Right forelimb (tissue), 1 donor: Measurements from ENCODE around the gene MICALL2.
A peak's percentile ranks its signal among the peaks of the same experiment; 100 is the strongest.

Experiments
- DNase-seq: peaks from one replicate; pipeline ENCODE4 v3.0.0-alpha.2; 2018

Gene MICALL2

DNA sequence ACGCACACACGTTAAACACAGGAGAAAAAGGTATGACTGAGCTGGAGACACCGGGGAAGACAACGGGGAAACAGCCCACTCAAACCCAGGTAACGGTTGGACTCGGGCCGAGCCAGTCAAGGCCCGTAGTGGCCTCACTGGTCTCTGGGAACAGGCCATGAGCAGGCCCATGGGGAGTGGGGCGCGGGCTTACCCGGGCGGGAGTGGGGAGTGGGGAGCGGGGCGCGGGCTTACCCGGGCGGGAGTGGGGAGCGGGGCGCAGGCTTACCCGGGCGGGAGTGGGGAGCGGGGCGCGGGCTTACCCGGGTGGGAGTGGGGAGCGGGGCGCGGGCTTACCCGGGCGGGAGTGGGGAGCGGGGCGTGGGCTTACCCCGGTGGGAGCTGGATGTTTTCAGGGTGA lies 33.4 kb upstream of the MICALL2 start:
- DNase-seq: no peak

DNA sequence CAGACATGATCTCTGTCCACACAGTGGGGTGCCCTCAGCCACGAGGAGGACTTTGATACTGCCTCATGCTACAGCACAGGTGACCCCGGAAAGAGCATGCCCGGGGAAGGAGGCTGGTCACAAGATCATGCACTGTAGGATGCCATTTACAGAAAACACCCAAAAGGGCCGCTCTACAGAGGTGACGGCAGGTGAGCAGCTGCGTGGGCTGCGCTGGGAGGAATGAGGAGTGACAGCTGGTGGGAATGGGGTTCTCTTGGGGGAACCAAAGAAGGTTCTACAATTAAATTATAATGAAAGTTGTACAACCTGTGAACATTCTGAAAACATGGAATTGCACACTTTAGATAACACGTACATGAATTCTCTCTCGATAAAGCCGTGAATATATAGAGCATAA lies 33.0 kb upstream of the MICALL2 start:
- no peak for DNase-seq

DNA sequence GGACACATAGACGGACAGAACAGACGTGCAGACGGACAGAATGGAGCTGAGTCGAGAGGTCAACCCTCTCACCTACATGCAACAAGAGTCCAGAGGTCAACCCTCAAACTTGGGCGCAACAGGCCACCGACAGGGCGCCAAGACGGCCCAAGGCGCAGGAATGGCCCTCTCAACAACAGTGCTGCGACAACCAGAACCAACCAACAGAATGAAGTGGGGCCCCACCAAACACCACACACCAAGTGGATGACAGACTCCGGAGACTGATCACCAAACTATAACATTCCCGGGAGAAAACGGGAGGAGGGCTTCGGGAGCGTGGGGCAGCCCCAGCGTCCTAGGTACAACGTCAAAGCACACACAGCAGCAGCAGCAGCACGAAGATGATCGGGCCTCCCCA lies 31.6 kb upstream of the MICALL2 start:
- no peak for DNase-seq

DNA sequence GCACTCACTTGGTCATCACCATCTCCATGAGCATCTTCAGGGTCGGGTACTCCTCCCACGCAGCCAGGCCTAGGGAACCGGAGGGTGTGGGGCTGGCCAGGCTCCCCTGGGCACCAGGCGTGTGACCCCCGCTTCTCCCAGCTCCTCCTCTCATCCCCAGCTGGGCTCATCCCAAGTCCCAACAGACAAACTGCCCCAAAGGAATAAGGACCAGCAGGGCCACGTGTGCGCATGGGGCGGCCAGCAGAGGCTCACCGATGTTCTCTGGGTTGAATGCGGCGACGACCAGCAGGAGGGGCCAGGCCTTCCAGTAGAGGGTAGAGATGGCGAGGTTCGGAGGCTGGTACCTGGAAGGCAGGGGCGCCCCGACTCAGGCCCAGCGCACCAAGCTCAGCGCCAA lies 30.1 kb upstream of the MICALL2 start:
- DNase-seq: no peak

DNA sequence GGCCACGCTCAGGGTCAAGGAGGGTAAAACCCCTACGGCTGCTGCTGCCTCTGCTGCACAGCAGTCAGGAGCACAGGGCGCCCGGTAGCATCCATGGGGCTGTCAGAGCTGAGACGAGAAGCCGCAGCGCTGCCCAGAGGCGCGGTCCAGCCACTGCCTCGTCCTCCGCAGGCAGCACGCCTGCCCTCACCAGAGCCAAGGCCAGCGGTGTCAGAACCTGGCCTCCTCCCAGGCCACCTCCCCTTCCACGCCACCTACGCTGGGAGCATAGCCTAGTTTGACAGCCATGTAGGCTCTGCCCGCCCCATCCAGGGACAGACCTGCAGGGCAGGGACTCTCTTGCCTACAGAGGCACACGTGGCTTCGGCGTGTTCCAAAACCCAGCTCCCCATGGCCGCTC lies 28.7 kb upstream of the MICALL2 start:
- no peak for DNase-seq

DNA sequence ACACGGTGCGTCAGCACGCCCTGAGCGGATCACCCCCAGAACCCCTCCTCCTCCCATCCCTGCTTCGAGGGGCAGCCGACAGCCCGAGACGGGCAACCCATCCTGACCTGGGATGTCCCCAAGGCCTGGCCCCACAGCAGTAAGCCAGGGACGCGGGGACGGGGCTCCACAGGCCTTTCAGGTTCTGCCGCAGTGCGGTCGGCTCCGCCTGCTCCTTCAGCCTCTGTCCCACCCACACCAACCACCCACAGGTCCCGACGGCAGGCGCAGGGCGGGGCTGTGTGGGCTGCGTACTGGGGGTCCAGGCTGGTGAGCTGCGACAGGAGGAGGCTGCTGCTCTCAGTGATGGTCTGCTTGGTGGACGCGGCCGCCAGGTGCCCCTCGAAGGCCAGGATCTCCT lies 28.2 kb upstream of the MICALL2 start:
- no peak for DNase-seq

DNA sequence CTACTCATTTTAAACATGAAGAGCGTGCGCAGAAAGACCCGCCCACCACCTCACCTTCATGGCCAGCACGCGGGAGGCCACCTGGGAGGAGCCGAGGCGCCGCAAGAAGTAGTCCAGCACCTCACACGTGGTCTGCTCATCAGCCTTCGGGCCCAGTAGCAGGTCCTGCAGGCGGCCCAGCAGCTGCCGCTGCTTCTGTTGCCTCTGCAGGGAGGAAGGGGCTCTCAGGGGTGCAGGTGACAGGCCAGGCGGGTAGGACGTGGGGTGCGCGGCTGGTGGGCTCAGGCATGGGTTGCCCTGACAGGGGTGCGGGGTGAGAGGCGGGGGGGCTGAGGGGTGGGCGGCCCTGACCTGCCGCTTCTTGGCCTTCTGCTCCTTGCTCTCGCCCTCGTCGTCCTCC lies 27.3 kb upstream of the MICALL2 start:
- no peak for DNase-seq

DNA sequence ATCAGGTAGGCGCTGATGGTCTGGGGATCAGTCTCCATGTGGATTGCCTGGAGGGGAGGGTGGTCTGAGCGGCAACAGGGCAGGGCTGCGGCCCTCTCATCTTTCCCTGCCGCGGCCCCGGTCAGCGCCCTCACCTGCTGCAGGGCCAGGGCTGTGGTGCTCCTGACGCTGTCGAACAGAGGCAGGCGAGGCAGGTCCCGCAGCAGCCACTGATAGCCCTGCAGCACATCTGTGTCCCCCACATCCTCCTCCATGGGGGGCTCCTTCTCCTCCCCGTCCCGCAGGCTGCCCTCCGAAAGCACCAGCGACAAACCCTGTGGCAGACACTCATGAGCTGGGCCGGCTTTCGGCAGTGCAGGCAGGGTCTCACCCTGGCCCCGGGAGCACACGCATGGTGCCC lies 25.9 kb upstream of the MICALL2 start:
- DNase-seq: no peak

DNA sequence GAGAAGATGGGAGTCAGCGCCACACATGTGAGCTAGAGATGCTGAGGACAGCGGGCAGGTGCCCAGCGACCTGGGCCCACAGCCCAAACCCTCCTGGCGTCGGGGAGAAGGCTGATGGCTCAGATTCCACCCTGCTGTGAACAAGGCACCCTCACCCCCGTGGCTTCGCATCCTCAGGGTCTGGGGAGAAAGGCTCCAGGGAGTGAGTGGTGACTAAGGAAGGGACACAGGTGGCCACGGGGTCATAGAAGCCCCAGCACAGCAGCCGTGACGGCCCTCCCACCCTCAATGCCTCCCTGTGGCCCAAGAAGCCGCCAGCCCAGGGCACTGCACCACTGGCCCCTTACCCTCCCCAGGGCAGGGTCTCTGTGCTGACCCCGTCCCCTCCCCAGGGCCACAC lies 25.3 kb upstream of the MICALL2 start:
- no peak for DNase-seq

DNA sequence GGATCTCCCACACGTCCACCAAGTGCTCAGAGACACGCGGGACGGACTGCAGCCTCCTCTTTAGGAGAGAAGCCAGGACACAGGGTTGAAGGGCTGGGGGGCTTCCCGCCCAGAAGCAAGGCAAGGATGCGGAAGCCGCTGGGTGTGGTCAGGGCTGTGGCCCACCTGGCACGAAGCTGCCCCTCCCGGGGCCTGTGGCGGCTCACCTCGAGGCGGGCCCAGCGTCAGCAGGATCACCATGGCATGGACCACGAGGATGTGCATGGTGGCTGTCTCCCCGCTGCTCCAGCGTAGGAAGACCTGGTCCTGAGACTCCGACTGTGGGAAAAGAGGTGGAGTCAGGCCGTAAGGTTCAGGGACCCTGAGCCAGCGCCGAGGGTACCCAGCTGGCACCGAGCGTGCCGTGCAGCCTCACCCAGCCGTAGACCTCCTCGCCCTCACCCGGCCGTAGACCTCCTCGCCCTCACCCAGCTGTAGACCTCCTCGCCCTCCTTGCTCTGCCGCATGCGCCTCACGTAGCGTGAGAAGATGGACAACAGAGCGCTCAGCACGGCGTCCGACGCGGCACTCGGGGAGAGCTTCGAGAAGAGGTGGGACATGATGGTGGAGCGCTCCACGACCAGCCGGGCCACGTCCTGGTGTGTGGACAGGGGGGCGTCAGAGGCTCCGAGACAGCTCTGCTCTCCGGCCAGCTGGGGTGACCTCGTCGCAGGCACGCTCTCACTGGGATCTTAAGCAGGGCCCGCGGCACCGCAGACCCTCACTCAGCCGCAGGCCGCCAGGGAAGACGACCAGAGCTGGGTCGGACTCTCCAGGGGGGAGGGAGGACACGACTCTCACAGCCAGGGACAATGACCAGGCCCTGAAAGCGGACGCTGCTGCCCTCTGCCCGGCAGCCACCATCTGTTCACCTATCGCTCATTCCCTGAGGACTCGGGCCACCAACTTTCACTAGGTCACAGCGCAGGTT lies 24.6 kb upstream of the MICALL2 start:
- DNase-seq: no peak

DNA sequence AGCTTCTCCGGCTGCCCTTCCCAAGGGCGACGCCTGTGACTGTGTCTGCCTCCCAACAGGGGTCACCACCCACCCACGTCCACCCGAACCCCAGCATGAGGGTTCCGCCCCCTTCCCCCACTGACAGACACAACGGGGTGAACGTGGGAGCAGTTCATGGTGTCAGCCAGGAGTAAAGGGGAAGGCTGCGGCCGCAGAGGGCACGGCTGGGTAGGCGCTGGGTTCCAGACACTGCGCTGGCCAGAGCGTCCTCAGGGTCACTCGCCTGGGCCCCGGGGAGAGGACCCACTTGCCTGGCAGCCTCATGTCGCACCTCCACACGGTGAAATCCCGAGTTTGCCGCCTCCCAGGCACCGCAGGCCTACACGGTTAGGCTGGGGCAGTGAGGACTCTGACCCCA lies 23.8 kb upstream of the MICALL2 start:
- no peak for DNase-seq

DNA sequence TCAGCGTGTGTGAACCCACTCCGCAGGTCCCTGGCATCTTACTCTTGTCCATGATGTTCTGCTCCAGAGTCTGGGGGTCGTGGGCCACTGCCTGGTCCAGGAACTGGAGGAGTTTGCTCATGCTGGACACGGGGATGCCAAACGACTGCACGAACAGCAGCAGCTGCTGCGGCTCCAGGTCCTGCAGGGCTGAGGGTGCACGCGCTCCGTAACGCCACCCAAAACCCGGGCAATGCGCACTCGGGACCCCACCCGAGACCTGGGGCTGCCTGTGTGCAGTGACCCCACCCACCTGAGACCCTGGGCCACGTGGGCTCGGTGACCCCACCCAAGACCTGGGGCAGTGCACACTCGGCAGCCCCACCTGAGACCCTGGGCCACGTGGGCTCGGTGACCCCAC lies 22.0 kb upstream of the MICALL2 start:
- DNase-seq: no peak

DNA sequence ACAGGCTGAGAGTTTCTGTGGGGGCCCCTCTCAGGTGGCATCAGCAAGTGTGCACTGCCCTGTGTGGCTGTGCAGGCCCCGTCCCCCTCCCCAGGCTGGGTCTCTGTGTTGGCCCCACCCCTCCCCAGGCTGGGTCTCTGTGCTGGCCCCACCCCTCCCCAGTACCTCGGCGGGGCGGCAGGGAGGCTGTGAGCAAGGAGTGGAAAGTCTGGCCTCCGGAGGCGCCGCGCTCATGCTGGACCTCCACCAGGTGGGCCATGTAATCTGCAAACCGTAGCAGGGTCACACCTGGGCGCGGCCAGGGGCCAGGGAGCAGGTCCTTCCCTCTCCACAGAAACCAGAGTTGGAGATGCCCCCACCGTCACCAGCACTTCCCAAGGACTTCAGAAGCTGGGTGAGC lies 21.4 kb upstream of the MICALL2 start:
- DNase-seq: no peak

DNA sequence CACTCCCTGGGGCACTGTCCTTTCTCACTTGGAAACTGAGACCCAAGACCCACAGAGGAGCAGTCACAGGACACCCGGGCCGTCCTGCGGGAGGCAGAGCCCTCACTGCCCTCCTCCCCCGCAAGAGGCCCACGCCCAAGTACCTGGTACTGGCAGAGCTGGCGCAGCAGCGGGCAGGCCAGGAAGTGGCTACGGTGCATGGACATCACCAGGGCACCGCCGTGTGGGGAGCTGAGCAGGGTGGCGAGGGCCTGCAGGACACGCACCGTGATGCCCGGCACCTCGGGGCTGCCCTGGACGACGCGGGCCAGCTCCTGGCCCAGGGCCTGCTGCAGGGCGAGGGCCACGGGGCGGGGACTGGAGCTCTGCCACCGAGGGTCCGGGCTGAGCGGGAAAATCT lies 20.0 kb upstream of the MICALL2 start:
- DNase-seq: no peak

DNA sequence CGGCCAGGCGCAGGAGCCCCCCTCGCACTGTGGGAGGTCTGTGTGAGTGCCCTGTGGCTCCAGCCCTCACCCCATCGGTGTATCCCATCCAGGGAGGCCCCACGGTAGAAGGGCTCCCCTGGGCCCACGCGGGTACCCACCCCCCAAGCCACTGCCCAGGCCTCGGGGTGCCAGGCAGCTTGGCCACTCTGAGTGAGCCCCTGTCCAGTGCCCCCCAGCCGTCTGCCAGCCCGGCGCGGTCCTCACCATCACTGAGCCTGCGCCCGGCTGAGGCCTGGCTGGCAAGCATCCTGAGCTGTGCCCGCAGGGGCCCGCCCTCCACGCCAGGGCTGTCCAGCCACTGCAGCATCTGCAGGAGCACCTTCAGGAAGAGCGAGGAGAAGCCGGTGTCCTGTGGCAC lies 19.2 kb upstream of the MICALL2 start:
- DNase-seq: no peak

DNA sequence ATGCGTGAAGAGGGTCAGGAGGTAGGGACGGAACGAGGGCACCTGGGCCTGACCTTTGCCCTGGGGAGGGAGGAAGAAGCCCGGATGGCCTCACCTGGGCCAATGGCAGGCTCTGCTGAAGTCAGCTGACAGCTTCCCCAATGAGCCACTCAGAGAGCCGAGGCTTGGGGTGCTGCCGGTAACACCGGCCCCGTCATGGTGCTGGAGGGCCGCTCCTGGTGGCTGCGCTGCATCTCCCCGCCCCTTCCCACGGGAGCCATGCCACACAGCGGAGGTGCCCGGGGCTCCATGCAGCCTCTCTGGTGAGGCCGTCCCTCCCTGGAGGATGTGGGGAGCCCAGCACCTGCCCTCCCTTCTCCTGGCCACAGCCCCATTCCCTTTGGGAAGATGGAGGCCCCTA lies 17.6 kb upstream of the MICALL2 start:
- no peak for DNase-seq

DNA sequence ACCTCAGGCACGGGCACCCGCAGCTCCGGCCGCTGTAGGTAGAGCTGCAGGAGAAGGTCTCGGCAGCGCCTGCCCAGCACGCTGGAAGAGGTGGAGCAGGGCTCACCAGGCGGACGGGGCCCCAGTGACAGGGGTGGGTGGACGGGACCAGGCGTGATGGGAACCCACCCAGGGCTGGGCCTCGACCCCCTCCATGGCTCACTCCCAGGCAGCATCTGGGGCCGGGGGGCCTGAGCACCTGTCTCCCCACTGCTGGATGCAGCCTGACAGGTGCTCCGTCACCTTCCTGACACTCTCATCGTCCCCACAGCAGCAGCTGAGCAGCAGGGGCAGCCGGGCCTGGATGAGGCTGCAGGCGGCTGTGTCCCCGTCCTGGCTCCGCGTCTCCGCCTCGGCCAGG lies 16.7 kb upstream of the MICALL2 start:
- DNase-seq: no peak

DNA sequence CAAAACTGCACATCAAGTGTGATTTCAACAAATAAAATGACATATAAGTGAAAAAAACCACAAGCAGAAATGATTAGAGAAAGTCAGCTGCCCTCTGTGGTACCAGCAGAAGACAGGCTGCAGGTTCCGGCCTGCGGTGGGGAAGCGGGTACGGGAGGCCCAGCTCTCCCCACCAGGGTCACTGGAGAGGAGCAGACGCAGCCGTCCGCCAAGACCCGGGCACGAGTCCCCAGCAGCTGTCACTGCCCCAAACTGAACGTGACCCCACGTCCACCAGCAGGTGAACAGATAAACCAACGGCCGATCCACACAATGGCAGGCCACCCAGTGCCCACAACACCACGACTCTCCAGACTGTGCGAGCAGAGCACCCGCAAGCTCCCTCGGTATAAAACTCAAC lies 16.1 kb upstream of the MICALL2 start:
- DNase-seq: no peak

DNA sequence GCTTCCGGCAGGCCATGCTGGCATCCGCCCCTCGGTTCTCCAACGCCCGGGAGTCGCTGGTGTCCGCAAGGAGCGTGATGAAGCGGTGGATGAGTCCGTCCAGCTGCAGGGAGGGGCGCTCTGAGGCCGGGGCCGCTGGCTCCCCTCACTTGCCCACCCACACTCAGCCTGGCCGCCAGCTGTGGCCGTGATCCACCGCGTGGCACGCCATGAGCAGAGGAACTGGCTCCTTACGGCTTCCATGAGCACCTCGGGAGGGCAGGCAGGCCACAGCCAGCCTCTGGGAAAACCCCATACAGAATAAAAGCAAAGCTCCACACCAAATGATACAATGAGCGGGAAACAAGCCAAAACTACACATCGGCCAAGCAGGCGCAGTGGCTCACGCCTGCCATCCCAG lies 15.5 kb upstream of the MICALL2 start:
- no peak for DNase-seq

DNA sequence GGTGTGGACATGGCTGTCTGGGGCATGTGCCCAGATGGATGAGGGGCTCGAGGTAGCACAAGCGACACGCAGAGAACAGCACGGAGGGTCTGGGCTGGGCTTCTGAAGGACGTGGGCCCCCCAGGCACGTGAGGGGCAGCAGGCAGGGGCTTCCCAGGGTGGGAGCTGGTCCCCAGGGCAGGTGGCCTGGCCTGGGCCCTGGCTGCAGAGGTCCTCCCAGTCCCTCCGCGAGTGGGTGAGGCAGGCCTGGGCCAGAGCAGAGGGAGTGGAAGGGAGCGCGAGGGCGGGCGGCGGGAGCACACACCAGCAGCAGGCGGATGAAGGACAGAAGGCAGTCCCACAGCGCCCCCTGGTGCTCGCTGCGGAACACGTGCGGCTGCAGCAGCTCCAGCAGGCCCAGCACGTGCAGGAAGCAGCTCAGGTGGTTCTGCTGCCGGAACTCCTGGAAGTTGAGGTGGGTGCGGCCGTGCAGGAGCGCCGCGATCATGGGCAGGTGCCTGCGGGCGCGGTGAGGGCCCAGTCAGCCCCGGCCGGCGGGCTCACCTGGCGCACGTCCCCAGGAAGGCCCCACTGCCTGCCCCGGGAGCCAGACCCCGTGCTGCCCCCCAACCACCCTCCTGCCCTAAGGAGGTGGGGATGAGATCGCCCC lies 14.7 kb upstream of the MICALL2 start:
- DNase-seq: peak; percentile 90

DNA sequence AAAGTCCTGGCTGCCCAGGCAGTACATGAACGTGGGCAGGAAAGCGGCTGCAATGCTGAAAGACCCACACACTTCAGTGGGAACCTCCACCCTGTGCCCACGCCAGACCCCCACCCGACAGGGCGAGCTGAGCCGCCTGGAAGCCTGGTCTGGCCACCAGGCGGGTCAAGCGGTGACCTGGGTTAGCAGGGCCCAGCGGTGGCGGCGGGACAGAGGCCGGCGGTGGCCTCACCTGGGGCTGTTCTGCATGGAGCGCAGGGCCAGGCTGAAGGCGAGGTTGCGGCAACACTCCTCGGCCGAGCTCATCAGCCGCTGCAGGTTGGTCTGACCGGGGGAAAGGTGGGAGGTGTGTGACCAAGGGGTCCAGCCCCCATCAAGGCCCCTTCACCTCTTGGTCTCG lies 11.6 kb upstream of the MICALL2 start:
- DNase-seq: no peak

DNA sequence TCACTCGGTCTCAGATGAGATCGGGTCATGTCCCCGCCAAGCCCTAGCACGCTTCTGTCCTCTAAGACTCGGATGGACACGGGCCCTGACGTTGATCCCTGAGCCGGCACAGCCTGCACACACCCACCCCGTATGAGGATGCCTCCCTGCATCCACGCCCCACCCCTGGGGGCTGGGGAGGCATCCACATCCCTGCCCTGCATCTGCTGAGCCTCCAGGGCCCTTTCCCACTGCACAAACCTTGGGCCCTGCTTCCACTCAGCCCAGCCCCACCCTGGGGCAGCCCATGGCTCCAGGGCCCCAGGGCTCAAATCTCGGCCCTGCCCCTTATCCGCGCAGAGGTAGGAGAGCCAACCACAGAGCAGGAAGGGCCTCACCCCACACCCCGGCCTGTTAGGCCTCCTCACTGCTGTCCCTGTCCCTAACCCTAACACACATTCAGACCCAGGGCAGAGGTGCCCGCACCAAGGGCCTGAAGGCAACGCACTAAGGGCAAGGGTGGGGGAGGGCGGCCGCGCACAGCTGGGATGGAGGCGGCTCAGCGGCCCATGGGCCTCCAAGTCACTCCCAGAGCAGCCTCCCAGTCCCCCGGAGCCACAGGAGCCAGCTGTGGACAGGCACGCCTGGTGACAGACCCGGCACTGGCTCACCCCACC lies 9.5 kb upstream of the MICALL2 start:
- DNase-seq: no peak

DNA sequence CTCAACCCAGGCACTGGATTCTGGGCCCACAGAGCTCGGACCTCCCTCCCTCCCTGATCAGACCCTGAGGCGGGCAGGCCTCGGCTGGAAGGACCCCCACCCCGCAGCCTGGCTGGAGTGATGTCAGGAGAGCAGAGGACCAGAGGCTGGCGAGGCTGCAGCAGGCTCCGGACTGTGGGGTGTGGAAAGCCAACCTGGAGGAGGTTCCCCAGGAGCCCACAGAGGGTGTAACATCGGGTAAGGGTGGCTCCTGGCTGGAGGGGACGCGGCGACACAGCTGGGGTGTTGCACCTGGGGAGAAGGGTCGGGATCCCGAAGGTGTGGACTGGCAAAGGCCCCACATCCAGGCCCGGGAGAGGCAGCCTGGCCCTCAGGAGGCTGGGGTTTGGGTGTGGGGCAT lies 8.9 kb upstream of the MICALL2 start:
- DNase-seq: no peak
